GM12878 (cell line): Measurements from ENCODE around the gene OPCML. TPM values are rescaled to one million over a fixed set of nuclear protein-coding genes. Genes with fewer than 3 reads are reported as not detected.

ENCODE experiments used
- ATAC-seq: fragments of 200-7000 bp; cut with Tn5 transposase; 3 replicates; pipeline ENCODE4 v1.9.1; 2020; ENCODE audit warnings: mild to moderate bottlenecking, moderate library complexity
- BruUV-seq: library from RNA; stranded (reverse); fragments of 400-500 nt; replicated peaks from 2 replicates; lab custom pipeline; 2021; lab: Mats Ljungman, UMichigan
- CTCF ChIA-PET: fragments of 300-600 bp; sonication (Branson Sonifier 250); formaldehyde crosslinking; extraction: SDS; loops from one replicate; lab custom pipeline; 2021; ENCODE audit warnings: inconsistent platforms; lab: Yijun Ruan, JAX
- POLR2A ChIA-PET: fragments of 350-600 bp; formaldehyde crosslinking; extraction: SDS; loops from one replicate; lab custom pipeline; 2021; ENCODE audit warnings: inconsistent platforms; lab: Charles Lee
- RAD21 ChIA-PET: fragments of 300-600 bp; sonication (Branson Sonifier 250); formaldehyde crosslinking; loops from one replicate; lab custom pipeline; 2023; ENCODE audit warnings: antibody characterized with exemption; ENCODE audit not compliant: unreplicated experiment; lab: Charles Lee
- SMC1A ChIA-PET: fragments of 300-600 bp; sonication (Branson Sonifier 250); formaldehyde crosslinking; loops from one replicate; lab custom pipeline; 2023; ENCODE audit not compliant: unreplicated experiment, uncharacterized antibody; lab: Charles Lee
- DNase-seq: peaks from one replicate; pipeline ENCODE4 v3.0.0-alpha.2; 2011; ENCODE audit warnings: low read depth, low spot score
- FAIRE-seq: peaks from 3 replicates; lab custom pipeline; 2011; peaks lifted over from hg19 to GRCh38; lab: Jason Lieb, UNC
- H2AFZ ChIP-seq: 2 replicates; pipeline ENCODE4 v1.6.0; 2011; ENCODE audit warnings: low read depth, low read length, control low read depth; ENCODE audit not compliant: control insufficient read depth
- H3K27ac ChIP-seq: 2 replicates; pipeline ENCODE4 v1.5.1; 2011; ENCODE audit warnings: control low read depth; ENCODE audit not compliant: control insufficient read depth, insufficient read depth
- H3K27me3 ChIP-seq, 2 experiments: replicated peaks in 1 of 2; 2 replicates each; pipeline versions ENCODE4 v1.6.0 to v1.6.1; 2011; ENCODE audit warnings: low read length in 1 of 2; ENCODE audit not compliant: control insufficient read depth in 2 of 2, insufficient read depth in 2 of 2
- H3K36me3 ChIP-seq, 2 experiments: 2 replicates each; pipeline ENCODE4 v1.5.1; 2011; ENCODE audit warnings: low read length in 1 of 2; ENCODE audit not compliant: control insufficient read depth in 2 of 2, insufficient read depth in 2 of 2
- H3K4me1 ChIP-seq: 2 replicates; pipeline ENCODE4 v1.6.1; 2011; ENCODE audit warnings: mild to moderate bottlenecking, low read length, moderate library complexity, mixed read lengths; ENCODE audit not compliant: control insufficient read depth, insufficient read depth
- H3K4me2 ChIP-seq: 2 replicates; pipeline ENCODE4 v1.6.0; 2011; ENCODE audit warnings: control low read depth; ENCODE audit not compliant: control insufficient read depth, insufficient read depth
- H3K4me3 ChIP-seq: fragments of 200-600 bp; sonication (generic); 2 replicates; pipeline ENCODE4 v1.5.1; 2016
- H3K79me2 ChIP-seq: 2 replicates; pipeline ENCODE4 v1.6.0; 2011; ENCODE audit warnings: low read length; ENCODE audit not compliant: control insufficient read depth, insufficient read depth
- H3K9ac ChIP-seq: 2 replicates; pipeline ENCODE4 v1.8.0; 2011; ENCODE audit warnings: low read length, control low read depth, mixed read lengths; ENCODE audit not compliant: control insufficient read depth, insufficient read depth
- H3K9me3 ChIP-seq: replicated peaks from 3 replicates; pipeline ENCODE4 v1.5.1; 2011; ENCODE audit warnings: mild to moderate bottlenecking, low read length; ENCODE audit not compliant: control insufficient read depth, insufficient read depth
- H4K20me1 ChIP-seq: 2 replicates; pipeline ENCODE4 v1.6.0; 2011; ENCODE audit not compliant: control insufficient read depth, insufficient read depth
- BMI1 ChIP-seq: fragments of 450-650 bp; IDR thresholded peaks from 2 replicates; pipeline ENCODE4 v1.6.1; 2016; ENCODE audit warnings: mild to moderate bottlenecking, moderate library complexity, borderline replicate concordance
- EP300 ChIP-seq, 2 experiments: fragments of 150-350 bp in 1 of 2; IDR thresholded peaks; 2 replicates each; pipeline ENCODE4 v1.6.1; 2011 to 2012; ENCODE audit warnings: low read depth in 2 of 2, low read length in 2 of 2, borderline replicate concordance in 1 of 2, improper control_type of control experiment in 1 of 2, inconsistent platforms in 1 of 2; ENCODE audit not compliant: control insufficient read depth in 1 of 2
- ETV6 ChIP-seq, 2 experiments: fragments of 450-650 bp in 1 of 2; IDR thresholded peaks in 1 of 2; conservative IDR thresholded peaks in 1 of 2; 2 replicates each; pipeline ENCODE4 v1.6.1; 2014; ENCODE audit warnings: antibody characterized with exemption in 1 of 2, borderline replicate concordance in 1 of 2, low read depth in 1 of 2, mild to moderate bottlenecking in 1 of 2, moderate library complexity in 1 of 2
- GABPA ChIP-seq: IDR thresholded peaks from 2 replicates; pipeline ENCODE4 v1.6.1; 2014; ENCODE audit warnings: antibody characterized with exemption, low read depth, mild to moderate bottlenecking, inconsistent platforms
- MEF2B ChIP-seq: fragments of 450-650 bp; IDR thresholded peaks from 2 replicates; pipeline ENCODE4 v1.6.1; 2018; ENCODE audit warnings: mild to moderate bottlenecking, moderate library complexity; ENCODE audit not compliant: partially characterized antibody, poor library complexity, severe bottlenecking
- POLR2AphosphoS2 ChIP-seq: IDR thresholded peaks from 2 replicates; pipeline ENCODE4 v1.6.1; 2011; ENCODE audit warnings: low read depth, mild to moderate bottlenecking, low read length, improper control_type of control experiment, moderate library complexity
- SMC3 ChIP-seq: IDR thresholded peaks from 2 replicates; pipeline ENCODE4 v1.6.1; 2011; ENCODE audit warnings: low read length, improper control_type of control experiment, borderline replicate concordance
- ZBTB40 ChIP-seq: fragments of 450-650 bp; IDR thresholded peaks from 2 replicates; pipeline ENCODE4 v1.6.1; 2016; ENCODE audit warnings: mild to moderate bottlenecking, moderate library complexity, borderline replicate concordance
- ZNF217 ChIP-seq: fragments of 450-650 bp; IDR thresholded peaks from 2 replicates; pipeline ENCODE4 v1.6.1; 2017; ENCODE audit warnings: antibody characterized with exemption, mild to moderate bottlenecking
- WGBS: methylation state at CpG from one replicate; pipeline ENCODE4 v1.1.6; 2016; ENCODE audit warnings: low lambda C conversion rate; ENCODE audit not compliant: insufficient replicate concordance, insufficient coverage; ENCODE audit errors: missing lambda C conversion rate; 5-methylcytosine and 5-hydroxymethylcytosine counted together
- in situ Hi-C: fragments of 300-500 bp; cut with MboI; formaldehyde crosslinking; loops from 9 replicates; pipeline ENCODE4 v1.14.3; 2018; ENCODE audit warnings: mixed read lengths
- intact Hi-C: fragments of 100-400 bp; cut with micrococcal nuclease; formaldehyde crosslinking; loops from one replicate; pipeline ENCODE4 v1.14.2; 2022; ENCODE audit not compliant: unreplicated experiment
- polyA plus RNA-seq, 11 experiments: library from polyadenylated mRNA; depleted of rRNA in 4 of 11; unstranded in 6 of 11; stranded (reverse) in 5 of 11; fragments of >200 nt; fragmentation: Nextera tagmentation in 4 of 11; fragmentation: Illumina TruSeq in 1 of 11; extraction: Ambion mirVana in 4 of 11; extraction: Trizol in 1 of 11; gene quantifications; 1 replicate in 1 of 11; 2 replicates in 10 of 11; pipeline versions ENCODE4 v1.2.1 to v1.2.3, GENCODE V29; 2011 to 2016; ENCODE audit warnings: inconsistent platforms in 2 of 11, missing spikeins in 2 of 11, low read depth in 1 of 11
- total RNA-seq, 4 experiments: library from RNA; depleted of rRNA in 3 of 4; stranded (reverse); fragments of >200 nt in 3 of 4; fragmentation: Illumina TruSeq in 1 of 4; extraction: Trizol in 1 of 4; gene quantifications; 2 replicates each; pipeline versions ENCODE4 v1.2.1 to v1.2.3, GENCODE V29; 2013 to 2021
- TF ChIP-seq, protein P1 (sequence below): fragments of 450-650 bp; IDR thresholded peaks from 2 replicates; pipeline ENCODE4 v1.6.1; 2017; ENCODE audit warnings: antibody characterized with exemption, mild to moderate bottlenecking, moderate library complexity
- TF ChIP-seq, protein P2 (sequence below): fragments of 450-650 bp; conservative IDR thresholded peaks from 2 replicates; pipeline ENCODE4 v1.6.1; 2017; ENCODE audit warnings: mild to moderate bottlenecking, moderate library complexity
- TF ChIP-seq, protein P3 (sequence below): IDR thresholded peaks from 2 replicates; pipeline ENCODE4 v1.6.1; 2012; ENCODE audit warnings: low read depth, low read length, improper control_type of control experiment

OPCML gene
- total and polyA plus RNA-seq, 10 of the 15 experiments (the other 5 are each of a cell fraction or from before 2014, with no cell fraction given): 0.84 TPM; not detected in 9

GRCh38 chr11:132408877-132409276 is 1123.4 kb downstream of the OPCML start:
- H3K9me3 ChIP-seq: no peaks in the 10 kb centered on the region
- in situ Hi-C loops: loop anchor here (10.0 kb wide), 1 partner anchor 534 kb away; no protein-coding TSS in a partner anchor
- 0% methylated on average over 1 of the region's 1 CpG for WGBS
- no peaks in the 10 kb centered on the region; a peak in 1 of 4 replicates for H3K27me3 ChIP-seq
- CTCF ChIA-PET: no interaction called here
- SMC1A ChIA-PET: interaction anchor here (1.7 kb wide), 1 partner anchor 48 kb away, joined by 4 read pairs; no protein-coding TSS in a partner anchor
- no peaks in the 10 kb centered on the region for H3K36me3 ChIP-seq
- no TSS peak for BruUV-seq
- no peak overlapping the region for H2AFZ ChIP-seq
- FAIRE-seq (peak; percentile 7), DNase-seq (peak; percentile 36), ATAC-seq (peak; percentile 93)
- H3K4me1 ChIP-seq: peaks cover 5% of the 10 kb centered on the region; the same call in 1 of the 2 replicates
- POLR2A ChIA-PET: no interaction called here
- RAD21 ChIA-PET: no interaction called here
- no peaks in the 10 kb centered on the region for H3K79me2 ChIP-seq
- no peak overlapping the region for H3K4me3 ChIP-seq
- H3K4me2 ChIP-seq: no peak overlapping the region; the same call in 1 of the 2 replicates
- H3K9ac ChIP-seq: no peak overlapping the region
- no peaks in the 10 kb centered on the region for H4K20me1 ChIP-seq
- no peak overlapping the region for H3K27ac ChIP-seq
- intact Hi-C loops: no loop called here
- TF ChIP-seq MEF2B (peak; percentile 74), POLR2AphosphoS2 (no peak), GABPA (no peak), SMC3 (no peak), ZNF217 (no peak), EP300 (IDR thresholded peaks at IDR 0.05; ENCODE audit: borderline replicate concordance in 1 of 2, control insufficient read depth in 1 of 2, low read depth in 2 of 2, low read length in 2 of 2) (peak in 1 of 2 experiments; percentile 32; a peak in 1 of 4 replicates), ZBTB40 (no peak), BMI1 (no peak), ETV6 (conservative IDR thresholded peaks at IDR 0.05 in 1 of 2, IDR thresholded peaks at IDR 0.05 in 1 of 2; ENCODE audit: borderline replicate concordance in 1 of 2, low read depth in 1 of 2) (no peak)
- TF ChIP-seq, protein P1, sequence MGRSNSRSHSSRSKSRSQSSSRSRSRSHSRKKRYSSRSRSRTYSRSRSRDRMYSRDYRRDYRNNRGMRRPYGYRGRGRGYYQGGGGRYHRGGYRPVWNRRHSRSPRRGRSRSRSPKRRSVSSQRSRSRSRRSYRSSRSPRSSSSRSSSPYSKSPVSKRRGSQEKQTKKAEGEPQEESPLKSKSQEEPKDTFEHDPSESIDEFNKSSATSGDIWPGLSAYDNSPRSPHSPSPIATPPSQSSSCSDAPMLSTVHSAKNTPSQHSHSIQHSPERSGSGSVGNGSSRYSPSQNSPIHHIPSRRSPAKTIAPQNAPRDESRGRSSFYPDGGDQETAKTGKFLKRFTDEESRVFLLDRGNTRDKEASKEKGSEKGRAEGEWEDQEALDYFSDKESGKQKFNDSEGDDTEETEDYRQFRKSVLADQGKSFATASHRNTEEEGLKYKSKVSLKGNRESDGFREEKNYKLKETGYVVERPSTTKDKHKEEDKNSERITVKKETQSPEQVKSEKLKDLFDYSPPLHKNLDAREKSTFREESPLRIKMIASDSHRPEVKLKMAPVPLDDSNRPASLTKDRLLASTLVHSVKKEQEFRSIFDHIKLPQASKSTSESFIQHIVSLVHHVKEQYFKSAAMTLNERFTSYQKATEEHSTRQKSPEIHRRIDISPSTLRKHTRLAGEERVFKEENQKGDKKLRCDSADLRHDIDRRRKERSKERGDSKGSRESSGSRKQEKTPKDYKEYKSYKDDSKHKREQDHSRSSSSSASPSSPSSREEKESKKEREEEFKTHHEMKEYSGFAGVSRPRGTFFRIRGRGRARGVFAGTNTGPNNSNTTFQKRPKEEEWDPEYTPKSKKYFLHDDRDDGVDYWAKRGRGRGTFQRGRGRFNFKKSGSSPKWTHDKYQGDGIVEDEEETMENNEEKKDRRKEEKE: no peak
- TF ChIP-seq, protein P2, sequence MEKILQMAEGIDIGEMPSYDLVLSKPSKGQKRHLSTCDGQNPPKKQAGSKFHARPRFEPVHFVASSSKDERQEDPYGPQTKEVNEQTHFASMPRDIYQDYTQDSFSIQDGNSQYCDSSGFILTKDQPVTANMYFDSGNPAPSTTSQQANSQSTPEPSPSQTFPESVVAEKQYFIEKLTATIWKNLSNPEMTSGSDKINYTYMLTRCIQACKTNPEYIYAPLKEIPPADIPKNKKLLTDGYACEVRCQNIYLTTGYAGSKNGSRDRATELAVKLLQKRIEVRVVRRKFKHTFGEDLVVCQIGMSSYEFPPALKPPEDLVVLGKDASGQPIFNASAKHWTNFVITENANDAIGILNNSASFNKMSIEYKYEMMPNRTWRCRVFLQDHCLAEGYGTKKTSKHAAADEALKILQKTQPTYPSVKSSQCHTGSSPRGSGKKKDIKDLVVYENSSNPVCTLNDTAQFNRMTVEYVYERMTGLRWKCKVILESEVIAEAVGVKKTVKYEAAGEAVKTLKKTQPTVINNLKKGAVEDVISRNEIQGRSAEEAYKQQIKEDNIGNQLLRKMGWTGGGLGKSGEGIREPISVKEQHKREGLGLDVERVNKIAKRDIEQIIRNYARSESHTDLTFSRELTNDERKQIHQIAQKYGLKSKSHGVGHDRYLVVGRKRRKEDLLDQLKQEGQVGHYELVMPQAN: no peak
- TF ChIP-seq, protein P3, sequence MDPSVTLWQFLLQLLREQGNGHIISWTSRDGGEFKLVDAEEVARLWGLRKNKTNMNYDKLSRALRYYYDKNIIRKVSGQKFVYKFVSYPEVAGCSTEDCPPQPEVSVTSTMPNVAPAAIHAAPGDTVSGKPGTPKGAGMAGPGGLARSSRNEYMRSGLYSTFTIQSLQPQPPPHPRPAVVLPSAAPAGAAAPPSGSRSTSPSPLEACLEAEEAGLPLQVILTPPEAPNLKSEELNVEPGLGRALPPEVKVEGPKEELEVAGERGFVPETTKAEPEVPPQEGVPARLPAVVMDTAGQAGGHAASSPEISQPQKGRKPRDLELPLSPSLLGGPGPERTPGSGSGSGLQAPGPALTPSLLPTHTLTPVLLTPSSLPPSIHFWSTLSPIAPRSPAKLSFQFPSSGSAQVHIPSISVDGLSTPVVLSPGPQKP: no peak
